A172 (cell line): ENCODE measurements around the gene SYTL2. TPM values are rescaled to one million over a fixed set of nuclear protein-coding genes. Genes with fewer than 3 reads are reported as not detected.
A peak's percentile ranks its signal among the peaks of the same experiment; 100 is the strongest.
"Not testable (repeated sequence)": the region's sequence is repeated elsewhere in the genome, so short reads cannot be mapped to it uniquely, and the experiment has no call there.

Experiments used
- DNase-seq: peaks from one replicate; pipeline ENCODE4 v3.0.0-alpha.2; 2015; ENCODE audit warnings: low spot score
- total RNA-seq: library from RNA; depleted of rRNA; stranded (reverse); fragments of >200 nt; shearing (Covaris generic); gene quantifications from 2 replicates; pipeline ENCODE4 v1.2.3, GENCODE V29; 2014; rRNA removed

Gene SYTL2
- total RNA-seq, 1 experiment from 2014 or later: 39.2 TPM

DNA sequence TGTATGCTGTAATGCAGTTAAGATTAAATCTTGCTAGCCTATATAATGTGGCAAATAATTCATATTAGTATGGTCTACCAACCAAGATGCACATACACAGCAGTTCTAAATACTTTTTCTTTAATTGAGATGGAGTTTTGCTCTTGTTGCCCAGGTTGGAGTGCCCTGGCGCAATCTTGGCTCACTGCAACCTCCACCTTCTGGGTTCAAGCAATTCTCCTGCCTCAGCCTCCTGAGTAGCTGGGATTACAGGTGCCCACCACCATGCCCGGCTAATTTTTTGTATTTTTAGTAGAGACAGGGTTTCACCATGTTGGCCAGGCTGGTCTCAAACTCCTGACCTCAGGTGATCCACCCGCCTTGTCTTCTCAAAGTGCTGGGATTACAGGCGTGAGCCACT lies 156.6 kb downstream of the SYTL2 start:
- DNase-seq: not testable (repeated sequence)

DNA sequence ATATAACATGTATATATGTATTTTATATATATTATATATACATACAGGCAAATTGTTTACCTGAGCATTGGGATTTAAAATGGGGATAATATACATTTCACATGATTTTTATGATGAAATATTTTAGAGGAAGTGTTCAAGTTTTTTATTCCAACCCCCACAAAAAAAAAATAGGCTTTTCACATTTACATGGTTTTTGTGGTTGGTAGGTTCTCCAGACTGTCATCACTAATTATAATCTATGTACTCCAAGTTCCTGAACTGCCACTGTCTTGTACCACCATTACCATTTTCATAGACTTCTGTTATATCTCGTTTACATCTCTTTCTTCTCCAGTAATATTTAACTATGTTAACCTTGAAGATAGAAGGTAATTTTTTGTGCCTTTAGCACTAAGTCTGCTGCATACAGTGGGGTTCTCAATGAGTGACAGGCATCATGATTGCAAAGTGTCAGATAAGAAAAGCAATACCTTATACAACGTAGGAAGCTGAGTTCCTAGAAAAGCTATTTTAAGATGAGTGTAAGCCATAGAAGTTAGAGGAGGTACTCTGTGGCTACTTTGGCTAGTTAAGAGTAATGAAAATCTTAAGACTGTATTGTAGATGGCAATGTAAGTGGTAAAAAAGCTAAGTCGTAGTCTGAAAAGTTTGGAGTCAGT lies 158.0 kb downstream of the SYTL2 start:
- DNase-seq: no peak

DNA sequence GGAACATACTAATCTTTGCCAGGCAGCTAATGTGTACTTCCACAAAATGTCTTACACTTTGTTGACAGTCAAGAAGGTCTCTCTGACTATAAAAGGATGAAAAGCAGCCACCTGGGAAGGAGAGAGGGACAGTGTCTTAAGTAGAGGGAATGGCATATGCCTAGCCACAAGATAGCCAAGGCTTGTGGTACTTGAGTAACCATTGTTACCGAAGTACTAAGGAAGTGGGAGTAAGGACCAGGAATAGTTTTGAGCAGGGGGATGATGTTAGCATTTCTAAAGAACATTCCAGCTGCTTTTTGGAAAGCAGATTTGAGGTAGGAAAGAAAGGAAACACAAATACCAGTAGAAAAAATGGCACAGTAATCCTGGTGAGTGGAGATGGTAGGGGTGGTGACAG lies 159.8 kb downstream of the SYTL2 start:
- no peak for DNase-seq

DNA sequence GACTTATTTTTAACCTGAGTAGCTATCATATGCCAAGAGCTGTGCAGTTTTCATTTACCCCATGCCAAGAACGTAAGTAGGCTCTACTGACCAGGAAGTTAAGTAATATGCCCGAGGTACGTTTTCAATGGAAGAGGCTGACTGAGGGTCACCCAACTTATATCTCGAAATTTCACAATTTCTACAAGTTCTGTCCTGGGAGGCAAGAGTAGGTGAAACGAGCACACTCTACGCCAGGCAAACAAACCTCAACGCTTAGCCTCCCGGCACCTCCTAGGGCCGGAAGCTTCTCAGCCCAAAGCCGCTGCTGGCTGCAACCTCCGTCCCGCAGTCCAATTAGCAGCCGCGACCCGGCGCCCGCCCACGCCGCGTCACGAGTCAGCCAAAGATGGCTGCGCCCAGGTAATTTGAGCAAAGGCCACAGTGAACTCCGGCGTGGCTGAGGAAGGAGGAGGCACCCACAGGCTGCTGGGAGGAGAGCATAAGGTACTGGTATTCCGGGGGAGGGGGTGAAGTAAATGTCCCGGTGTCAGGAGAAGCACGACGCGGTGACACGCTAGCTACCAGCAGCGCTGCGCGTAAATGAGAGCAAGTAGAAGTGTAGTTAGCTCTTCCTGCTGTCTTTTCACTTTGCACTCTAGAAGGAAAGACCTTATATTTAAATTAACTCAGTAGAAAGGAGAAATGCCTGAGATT lies 163.2 kb downstream of the SYTL2 start, which contains the start of gene TMEM126A:
TMEM126A (plus strand) TSS at position 364 of the 696 bp plus-strand sequence. CDS start 2,289 bp downstream, outside the sequence.
- peak; percentile 78 for DNase-seq

DNA sequence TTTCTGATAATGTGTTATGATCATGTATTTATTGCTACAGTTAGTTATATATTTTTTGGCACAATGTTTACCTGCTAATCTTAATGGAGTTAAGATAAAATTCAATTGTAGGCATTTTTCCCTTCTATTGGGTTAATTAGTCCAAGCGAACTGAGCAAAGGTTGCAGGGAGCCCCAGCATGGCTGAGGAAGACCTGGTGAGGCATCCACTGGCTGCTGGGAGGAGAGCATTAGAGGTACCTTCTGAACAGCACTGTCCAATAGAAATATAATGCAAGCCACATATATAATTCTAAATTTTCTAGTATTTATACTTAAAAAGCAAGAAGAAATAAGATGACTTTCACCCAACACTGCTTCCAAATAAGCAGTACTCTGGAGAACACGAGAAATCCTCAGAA lies 163.9 kb downstream of the SYTL2 start:
- no peak for DNase-seq

Other genes with a start within 250 kb of the SYTL2 start
- 0.67 and 0.72 TPM in 2 replicates for gene DLG2, start 183.8 kb downstream of the SYTL2 start, total RNA-seq
- gene TMEM126B, start 182.5 kb downstream of the SYTL2 start, total RNA-seq: 175 and 197 TPM in 2 replicates
- gene TMEM126A, start 163.2 kb downstream of the SYTL2 start, total RNA-seq: 116 and 134 TPM in 2 replicates
- gene CREBZF, start 146.0 kb downstream of the SYTL2 start, total RNA-seq: 46.6 and 54.2 TPM in 2 replicates
- gene CCDC89, start 124.9 kb downstream of the SYTL2 start, total RNA-seq: 11.5 and 13.6 TPM in 2 replicates
- not detected in 2 replicates for gene CCDC83, start 44.2 kb upstream of the SYTL2 start, total RNA-seq